Neural progenitor cell (in vitro differentiated cells): Measurements from ENCODE around the gene SEMA4A.

Experiments used
- EZH2 ChIP-seq: fragments of 200-600 bp; sonication (generic); IDR thresholded peaks from 2 replicates; pipeline ENCODE4 v1.6.1; 2017; ENCODE audit warnings: antibody characterized with exemption, mild to moderate bottlenecking, moderate library complexity
- TF ChIP-seq, protein P1 (sequence below): fragments of 200-600 bp; sonication (generic); IDR thresholded peaks from 2 replicates; pipeline ENCODE4 v1.5.1; 2017; ENCODE audit warnings: antibody characterized with exemption, mild to moderate bottlenecking

DNA sequence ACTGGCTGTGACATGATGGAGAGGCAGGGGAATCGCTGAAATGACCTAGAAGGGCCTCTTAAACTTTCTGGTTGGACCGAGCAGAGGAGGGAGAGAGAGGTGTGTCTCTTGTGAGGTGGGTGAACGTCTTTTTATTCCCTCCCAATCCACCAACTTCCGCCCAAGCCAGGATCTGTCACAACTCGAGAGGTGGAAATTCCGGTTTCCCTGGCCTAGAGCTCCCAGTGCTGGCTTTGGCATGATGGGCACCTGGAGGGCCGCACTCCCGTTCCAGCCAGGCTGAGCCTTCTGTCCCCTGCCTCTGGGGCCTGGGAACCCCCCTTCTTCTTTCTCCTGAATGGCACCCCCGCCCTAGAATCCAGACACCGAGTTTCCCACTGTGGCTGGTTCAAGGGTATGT lies at the start of gene SEMA4A:
- TF ChIP-seq, protein P1, sequence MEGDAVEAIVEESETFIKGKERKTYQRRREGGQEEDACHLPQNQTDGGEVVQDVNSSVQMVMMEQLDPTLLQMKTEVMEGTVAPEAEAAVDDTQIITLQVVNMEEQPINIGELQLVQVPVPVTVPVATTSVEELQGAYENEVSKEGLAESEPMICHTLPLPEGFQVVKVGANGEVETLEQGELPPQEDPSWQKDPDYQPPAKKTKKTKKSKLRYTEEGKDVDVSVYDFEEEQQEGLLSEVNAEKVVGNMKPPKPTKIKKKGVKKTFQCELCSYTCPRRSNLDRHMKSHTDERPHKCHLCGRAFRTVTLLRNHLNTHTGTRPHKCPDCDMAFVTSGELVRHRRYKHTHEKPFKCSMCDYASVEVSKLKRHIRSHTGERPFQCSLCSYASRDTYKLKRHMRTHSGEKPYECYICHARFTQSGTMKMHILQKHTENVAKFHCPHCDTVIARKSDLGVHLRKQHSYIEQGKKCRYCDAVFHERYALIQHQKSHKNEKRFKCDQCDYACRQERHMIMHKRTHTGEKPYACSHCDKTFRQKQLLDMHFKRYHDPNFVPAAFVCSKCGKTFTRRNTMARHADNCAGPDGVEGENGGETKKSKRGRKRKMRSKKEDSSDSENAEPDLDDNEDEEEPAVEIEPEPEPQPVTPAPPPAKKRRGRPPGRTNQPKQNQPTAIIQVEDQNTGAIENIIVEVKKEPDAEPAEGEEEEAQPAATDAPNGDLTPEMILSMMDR: no peak
- no peak for TF ChIP-seq EZH2
